DND-41 (cell line): ENCODE data around the gene SNTB2.

ENCODE experiments used
- CTCF ChIP-seq: IDR thresholded peaks from 2 replicates; pipeline ENCODE4 v1.5.1; 2012; ENCODE audit warnings: borderline replicate concordance, low read length, moderate library complexity, mild to moderate bottlenecking; ENCODE audit not compliant: poor library complexity, severe bottlenecking; ENCODE audit errors: extremely low read depth
- EZH2 ChIP-seq: IDR thresholded peaks from 3 replicates; pipeline ENCODE4 v1.6.1; 2012; ENCODE audit warnings: borderline replicate concordance, low read depth, mild to moderate bottlenecking, moderate library complexity, low read length, inconsistent platforms; ENCODE audit not compliant: severe bottlenecking

- TF ChIP-seq CTCF (no peak), EZH2 (no peak)
Observed at GRCh38 chr16:69324585-69325253, 137.8 kb downstream of the SNTB2 start.
